ENCODE results near the gene ZDBF2.
"Not testable (repeated sequence)": the region's sequence is repeated elsewhere in the genome, so short reads cannot be mapped to it uniquely, and the experiment has no call there.

The ZDBF2 gene

DNA sequence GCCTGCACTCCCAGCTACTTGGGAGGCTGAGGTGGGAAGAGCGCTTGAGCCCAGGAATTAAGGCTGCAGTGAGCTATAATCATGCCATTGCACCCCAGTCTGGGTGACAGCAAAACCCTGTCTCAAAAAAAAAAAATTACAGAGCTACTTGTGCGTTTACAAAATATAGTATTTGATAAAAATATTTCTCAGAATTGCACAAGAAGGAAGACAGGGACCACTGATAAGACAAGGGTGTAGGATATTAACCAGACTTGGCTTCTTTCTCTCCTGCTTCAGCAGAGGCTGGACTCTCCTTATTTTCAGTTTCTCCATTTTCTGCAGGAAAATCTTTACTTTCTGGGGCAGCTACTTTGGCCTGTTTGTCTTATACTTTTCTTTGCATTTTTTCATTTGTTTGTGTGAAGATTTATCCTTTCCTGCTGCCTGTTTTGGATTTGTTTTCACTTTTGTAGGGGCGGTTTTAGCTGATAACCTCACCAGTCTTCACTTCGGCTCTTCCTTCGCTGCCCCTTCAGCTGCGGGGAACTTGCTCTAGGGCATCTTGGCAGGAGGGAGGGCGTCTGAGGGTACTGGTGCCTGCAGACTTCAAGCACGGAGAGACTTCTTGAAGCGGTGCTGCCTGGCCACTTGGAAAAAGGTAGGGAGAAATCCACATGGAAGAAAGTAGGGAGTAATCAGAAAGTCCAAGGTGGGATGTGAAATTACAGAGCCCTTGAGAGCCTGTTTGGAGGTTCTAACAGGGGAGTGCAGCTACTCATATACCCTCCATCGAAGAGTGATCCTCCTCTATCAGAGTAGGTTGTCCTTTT, 14.9 kb upstream of the ZDBF2 start:
- no peak for DNase-seq (ENCODE audit: low read depth, low spot score)

DNA sequence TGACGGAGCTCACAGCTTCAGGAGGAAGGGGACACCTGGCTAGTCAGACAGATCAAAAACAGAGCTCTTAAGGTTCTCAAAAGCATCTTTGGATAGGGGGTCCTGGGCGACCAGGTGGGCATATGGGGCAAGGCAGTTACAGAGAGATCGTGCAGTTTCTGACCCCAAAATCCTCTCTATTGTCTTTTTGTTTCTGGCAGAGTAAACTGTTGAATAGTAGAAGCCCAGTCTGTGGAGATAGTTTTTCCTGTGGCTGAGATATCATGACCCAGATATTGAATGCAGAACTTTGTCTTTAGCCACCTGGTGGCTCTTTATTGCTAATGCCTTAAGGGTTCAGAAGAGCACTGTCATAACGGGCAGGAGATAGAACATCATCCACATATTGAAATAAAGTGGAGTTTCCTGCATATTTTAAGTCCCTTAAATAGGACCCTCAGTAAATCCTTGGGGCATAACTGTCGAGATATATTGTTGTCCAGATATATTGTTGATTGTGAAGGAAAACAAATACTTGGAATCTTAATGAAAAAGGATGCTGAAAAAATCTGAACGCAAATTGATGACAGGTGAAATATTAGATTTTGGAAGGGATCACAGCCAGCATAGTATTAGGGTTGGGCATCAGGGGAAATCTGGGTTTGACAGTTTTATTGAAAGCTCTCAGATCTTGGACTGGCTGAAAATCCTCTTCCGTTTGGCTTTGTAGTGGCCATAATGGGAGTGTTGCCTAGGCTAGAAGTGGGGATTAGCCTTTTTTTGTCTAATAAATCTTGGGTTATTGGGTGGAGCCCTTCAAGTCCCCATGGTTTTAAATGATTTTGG, 14.1 kb upstream of the ZDBF2 start:
- DNase-seq (ENCODE audit: low read depth, low spot score) = no peak

DNA sequence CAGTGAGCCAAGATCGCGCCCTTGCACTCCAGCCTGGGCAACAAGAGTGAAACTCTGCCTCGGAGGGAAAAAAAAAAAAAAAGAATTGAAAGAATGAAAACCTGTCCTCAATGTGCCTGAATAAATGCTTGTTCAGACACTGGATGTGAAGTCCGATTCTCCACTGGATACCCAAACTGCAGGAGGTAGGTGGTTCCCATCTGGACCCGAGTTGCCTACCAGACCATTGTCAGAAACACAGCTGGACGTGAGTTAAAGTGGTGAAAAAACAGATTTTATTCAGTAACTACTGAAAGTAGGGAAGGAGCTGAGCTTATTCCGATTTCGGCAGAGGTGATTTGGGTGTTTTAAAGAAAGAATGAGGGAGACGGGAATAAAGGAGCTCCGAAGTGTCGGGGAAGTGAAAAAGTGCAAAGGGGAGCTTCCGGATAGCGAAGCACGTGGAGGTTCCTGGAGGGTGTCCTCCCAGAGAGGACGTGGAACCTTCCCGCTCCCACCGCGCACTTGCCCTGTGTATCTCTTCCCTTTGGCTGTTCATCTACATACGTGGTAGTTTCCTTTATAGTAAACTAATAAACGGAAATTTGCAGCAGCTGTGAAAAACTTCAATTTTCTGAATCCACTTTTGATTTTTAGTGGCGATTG, 10.4 kb upstream of the ZDBF2 start:
- no peak for DNase-seq (ENCODE audit: low read depth, low spot score)

DNA sequence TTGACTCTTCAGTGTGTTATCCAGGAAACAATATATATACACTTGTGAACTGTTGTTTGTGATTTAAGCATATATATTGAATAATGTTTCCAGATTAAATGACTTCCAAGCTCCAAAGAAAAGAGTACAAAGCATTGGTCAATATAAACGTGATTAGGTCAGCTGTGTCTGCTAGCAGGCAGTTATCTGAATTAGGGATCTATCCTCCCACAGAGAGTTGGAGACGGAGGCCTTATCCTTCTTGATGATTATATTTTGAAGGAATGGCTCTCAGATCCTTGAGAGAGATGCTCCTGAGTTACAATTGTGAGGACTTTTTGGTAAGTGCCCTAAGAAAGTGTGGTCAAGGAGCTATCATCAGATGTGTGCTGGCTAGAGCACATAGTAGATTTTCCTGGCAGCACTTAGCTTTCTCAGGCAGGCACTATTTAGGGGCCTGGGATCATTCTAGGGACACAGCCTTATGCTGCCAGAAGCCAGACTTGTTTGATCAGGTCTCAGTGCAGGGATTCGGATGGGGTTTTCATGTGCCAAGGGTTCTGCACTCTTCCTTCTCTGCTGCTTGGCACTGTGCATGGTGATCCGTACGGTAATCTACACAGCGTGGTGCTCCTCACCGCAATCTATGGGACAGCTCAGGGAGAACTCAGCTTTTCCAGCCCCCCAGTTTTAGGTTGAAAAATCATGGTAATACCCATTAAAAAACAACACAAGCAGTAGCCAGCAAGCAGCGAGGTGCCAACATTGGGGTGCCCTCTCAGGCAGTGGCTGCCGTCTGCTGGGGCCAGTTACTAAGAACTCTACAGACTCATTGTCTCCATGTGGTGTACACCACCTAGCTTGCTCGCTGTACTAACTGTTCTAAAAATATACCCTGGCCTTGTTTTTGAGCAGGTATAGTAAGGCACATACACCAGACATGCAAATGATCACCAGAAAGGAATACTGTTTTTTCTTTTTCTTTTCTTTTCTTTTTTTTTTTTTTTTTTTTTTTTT, 8.0 kb upstream of the ZDBF2 start:
- no peak for DNase-seq (ENCODE audit: low read depth, low spot score)

DNA sequence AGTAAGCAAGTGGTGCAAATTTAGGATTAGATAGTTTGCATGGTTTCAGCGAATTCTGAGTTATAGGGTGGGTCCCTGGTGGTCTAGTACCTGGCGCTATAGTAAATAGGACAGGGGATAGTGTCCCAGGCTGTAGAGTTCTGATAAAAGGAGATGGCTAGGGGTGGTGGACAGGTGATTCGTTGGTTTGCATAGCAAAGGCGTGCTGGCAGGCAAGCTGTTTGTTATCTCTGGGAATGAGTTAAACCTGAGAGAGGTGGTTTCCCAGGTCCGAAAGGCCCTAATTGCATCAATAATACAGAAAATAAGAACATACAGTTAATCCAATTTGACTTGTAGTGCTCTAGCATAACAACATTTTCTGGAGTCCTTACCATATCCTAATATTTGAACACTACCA, 6.9 kb upstream of the ZDBF2 start:
- no peak for DNase-seq (ENCODE audit: low read depth, low spot score)

DNA sequence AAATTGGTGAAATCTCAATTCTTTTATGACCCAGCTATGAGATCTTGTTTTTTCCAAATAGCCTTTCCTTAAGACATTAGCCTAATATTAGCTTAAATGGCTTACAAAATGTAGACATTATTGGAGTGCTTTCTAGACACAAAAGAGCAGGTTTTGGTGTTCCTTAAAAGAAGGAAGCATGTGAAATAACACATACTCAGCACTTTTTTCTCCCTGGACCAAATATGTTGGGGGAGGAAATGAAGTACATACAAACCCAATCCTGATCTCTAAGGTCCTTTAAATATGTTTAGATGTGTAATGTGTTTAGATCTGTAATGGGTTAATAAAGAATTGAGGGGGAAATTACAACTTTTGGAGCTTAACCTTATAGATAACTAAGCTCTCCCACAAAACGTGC, 3.4 kb upstream of the ZDBF2 start:
- DNase-seq (ENCODE audit: low read depth, low spot score) = no peak

DNA sequence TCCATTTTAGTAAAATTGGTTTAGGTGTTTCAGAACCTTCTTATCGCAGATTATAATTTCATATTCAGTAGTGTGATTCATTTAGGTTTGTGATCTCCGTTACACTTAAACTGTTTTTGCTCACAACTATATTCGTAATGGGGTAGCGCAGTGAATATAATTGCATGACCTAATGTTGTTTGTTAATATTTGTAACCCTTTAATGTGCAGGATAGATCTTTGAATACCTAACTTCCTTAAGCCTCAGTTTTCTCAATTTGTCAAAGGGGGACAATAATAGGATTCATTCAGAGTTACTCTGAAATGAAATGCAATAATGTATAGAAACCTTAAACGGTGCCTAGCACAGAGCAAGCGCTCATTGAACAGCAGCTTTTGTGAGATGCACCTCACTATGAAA, 558 bp upstream of the ZDBF2 start:
- no peak for DNase-seq (ENCODE audit: low read depth, low spot score)

DNA sequence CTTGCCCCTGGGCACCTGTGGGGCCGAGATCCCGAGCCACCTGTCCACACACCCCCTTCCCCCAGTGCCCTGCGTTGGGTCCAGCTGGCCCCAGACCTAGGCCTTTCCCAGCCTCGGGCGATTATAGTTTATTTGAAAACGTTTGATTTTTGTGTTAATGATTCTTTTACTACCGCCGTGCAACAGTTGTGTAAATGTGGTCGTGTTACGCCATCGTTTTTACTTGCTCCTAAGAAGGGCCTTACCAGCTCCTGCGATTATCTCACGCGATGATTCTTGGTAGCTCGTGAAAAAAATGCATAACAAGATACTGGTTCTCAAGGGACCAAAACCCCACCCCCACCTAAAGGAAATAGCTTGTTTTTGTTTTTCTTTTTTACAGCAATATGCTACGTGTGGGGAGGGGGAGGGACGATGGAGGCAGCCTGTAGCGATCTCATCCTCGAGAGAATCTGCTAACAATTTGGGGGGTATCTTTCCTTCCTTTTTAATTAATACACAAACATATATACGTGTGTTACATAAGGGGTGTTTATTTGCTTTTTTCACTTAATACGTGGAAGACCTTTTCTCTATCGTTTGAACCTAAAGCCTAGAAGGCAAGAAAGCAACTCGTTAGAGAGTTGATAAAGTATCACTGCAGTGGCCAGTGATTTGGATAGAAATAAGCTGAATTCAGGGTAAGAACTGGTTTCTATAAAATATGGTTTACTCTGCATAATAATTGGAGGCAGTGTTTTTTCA, 1.0 kb downstream of the ZDBF2 start:
- no peak for DNase-seq (ENCODE audit: low read depth, low spot score)

DNA sequence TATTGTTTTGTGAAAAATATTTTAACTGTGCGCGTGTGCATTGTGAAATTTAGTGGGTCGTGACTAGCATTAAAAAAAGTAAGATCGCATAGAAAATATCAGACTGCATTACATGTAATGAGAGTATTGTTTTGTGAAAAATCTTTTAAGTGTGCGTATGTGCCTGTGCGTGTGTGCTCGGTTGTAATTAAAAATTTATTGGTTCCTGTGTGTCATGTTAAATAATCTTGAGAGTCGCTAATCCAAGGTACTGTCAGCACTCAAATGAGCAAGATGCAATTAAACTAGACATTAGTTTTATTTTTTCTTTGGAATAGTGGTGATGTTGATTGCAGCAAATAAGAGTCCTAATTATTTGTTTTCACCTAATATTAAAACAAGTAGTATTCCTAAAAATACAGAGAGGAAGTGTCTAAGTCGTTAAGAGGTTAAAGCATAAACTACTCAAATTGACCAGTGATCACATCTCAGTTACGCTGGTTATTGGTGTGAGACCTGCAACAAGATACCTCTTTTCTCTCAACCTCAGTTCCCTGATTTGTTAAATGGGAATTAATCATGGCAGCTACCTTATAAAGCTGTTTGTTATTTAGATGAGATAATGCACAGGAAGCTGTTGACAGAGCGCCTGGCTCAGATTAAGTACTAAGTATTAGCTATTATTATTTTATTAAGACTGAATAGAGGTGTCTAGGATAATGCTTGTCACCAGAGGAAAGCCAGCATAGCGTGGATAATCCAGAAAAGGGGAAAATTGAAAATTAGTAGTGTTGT, 1.9 kb downstream of the ZDBF2 start:
- no peak for DNase-seq (ENCODE audit: low read depth, low spot score)

DNA sequence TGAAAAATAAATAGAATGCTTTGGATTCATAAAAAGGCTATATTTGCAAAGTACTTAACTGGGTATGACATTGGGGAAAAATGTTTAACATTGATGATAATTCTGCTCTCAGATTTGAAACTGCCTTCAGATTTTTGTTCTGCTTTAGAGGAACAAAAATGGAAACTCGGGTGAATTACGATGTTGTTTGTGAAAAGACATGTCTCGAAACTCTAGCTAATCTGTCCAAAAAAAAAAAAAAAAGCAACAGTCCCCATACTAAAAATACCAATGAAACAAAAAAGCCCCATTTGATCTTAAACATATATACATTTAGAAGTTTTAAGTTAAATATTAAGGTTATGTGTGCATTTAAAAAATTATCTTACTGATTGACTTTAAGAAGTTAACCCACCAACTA, 3.0 kb downstream of the ZDBF2 start:
- DNase-seq (ENCODE audit: low read depth, low spot score) = no peak

DNA sequence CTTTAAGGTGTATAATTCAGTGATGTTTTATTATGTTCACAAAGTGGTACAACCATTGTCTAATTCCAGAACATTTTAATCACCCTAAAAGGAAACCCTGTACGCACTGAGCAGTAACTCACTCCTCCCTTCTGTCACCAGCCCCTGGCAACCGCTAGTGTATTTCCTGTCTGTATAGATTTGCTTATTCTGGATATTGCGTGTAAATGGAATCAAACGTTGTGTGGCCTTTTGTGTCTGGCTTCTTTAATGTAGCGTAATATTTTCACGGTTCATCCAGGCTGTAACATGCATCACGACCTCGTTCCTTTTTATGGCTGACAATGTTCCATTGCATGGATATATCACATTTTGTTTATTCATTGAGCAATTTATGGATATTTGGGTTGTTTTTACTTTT, 8.3 kb downstream of the ZDBF2 start:
- DNase-seq (ENCODE audit: low read depth, low spot score) = no peak

DNA sequence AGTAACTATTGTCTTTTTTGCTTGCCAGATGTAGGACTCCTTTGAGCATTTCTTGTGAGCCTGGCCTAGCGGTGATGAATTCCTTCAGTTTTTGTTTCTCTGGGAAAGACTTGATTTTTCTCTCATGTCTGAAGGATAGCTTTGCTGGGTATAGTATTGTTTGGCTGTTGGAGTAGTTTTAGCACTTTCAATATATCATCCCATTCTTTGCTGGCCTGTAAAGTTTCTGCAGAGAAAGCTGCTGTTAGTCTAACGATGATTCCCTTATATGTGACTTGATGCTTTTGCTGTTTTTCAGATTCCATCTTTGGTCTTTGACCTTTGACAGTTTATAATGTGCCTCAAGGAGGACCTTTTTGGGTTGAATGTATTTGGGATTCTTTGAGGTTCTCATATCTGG, 12.7 kb downstream of the ZDBF2 start:
- no peak for DNase-seq (ENCODE audit: low read depth, low spot score)

DNA sequence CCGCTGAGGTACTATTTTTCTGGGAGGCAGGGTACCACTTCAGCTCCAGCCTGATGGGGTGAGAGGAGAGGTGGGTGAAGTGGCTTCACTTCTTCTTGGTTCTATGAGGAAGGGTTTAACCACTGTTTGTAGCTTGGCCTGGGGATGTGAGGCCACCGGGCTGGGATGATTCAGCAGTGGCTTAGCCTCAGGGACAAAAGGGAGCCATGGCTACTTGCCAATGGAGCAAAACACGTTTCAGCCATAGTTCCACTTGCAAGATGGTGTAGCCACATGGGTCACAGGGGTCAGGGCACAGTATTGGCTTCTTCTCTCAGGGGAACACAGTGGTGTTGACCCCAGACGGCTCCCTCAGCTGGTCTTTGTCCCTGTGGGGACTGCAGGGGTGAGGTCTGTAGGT, 14.9 kb downstream of the ZDBF2 start:
- DNase-seq (ENCODE audit: low read depth, low spot score) = no peak

DNA sequence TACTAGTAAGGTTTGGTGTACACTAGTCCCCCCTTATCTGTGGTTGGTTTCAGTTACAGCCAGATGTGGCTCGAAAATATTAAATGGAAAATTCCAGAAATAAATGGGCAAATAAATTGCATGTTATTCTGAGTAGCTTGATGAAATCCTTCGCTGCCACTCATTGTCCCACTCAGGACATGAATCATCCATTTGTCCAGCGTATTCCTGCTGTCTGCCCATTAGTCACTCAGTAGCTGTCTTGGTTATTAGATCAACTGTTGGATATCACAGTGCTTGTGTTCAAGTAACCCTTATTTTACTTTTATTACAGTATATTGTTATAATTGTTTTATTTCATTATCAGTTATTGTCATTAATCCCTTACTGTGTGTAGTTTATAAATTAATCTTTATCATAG, 21.7 kb downstream of the ZDBF2 start:
- DNase-seq (ENCODE audit: low read depth, low spot score) = no peak

DNA sequence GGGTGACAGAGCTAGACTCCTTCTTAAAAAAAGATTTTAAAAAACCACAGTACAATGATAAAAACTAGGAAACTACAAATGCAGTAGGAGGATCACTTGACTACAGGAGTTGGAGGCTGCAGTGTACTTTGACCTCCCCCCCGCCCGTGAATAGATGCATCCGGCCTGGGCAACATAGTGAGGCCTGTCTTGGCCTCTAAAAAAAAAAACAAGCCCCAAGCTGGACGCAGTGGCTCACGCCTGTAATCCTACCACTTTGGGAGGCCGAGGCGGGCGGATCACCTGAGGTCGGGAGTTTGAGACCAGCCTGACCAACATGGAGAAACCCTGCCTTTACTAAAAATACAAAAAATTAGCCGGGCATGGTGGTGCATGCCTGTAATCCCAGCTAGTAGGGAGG, 25.1 kb downstream of the ZDBF2 start:
- not testable (repeated sequence) for DNase-seq (ENCODE audit: low read depth, low spot score)

DNA sequence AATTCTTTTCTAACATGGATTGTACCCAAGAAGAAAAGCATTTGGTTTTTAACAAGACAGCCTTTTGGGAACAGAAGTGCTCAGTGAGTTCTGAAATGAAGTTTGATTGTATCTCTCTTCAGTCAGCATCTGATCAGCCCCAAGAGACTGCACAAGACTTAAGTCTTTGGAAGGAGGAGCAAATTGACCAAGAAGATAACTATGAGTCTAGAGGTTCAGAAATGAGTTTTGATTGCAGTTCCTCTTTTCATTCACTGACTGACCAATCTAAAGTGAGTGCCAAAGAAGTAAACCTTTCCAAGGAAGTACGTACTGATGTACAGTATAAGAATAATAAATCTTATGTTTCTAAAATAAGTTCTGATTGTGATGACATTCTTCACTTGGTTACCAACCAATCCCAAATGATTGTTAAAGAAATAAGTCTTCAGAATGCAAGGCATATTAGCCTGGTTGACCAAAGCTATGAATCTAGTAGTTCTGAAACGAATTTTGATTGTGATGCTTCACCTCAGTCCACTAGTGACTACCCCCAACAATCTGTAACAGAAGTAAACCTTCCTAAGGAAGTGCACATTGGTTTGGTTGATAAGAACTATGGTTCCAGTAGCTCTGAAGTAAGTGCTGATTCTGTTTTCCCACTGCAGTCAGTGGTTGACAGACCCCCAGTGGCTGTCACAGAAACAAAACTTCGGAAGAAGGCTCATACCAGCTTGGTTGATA, 31.2 kb downstream of the ZDBF2 start:
- no peak for DNase-seq (ENCODE audit: low read depth, low spot score)

DNA sequence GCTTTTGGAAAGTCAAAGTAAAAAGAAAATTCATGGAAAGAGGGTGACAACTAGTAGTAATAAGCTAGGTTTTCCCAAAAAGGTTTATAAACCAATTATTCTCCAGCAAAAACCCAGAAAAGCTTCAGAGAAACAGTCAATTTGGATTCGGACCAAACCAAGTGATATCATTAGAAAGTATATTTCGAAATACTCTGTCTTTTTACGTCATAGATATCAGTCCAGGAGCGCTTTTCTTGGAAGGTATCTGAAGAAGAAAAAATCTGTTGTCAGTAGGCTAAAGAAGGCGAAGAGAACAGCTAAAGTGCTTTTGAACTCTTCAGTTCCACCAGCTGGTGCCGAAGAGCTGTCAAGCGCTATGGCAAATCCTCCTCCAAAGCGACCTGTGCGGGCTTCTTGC, 36.6 kb downstream of the ZDBF2 start:
- DNase-seq (ENCODE audit: low read depth, low spot score) = no peak

DNA sequence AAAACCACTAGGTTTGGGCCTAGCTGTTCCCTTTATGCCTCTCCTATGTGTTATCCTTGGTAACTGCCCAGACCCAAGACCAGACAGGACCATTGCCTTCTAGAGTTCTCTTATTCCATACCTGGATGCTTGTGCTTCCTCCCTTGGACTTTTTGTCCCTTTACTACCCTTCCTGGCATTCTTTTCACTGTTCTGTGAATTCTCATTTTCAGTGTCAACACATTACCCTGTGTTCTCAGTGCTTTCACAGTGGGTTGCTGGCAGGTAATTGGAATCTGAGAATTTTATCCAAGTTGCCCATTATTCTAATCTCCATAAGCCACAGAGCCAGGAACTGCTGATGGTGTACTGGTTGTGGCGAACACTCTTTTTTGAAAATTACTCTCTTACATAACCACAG, 41.7 kb downstream of the ZDBF2 start:
- DNase-seq (ENCODE audit: low read depth, low spot score) = no peak

DNA sequence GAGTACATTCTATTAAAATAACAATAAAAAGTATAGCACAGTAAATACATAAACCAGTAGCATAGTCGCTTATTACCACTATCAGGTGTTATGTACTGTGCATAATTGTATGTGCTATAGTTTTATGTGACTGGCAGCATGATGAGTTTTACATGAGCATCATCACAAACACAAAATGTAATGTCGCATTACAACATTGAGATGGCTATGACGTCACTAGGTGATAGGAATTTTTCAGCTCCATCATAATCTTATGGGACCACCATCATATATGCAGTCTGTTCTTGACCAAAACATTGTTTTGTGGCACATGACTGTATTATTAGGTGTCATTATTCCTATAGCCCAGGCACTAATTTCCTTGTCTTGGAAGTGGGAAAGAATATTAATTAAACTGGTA, 48.6 kb downstream of the ZDBF2 start:
- no peak for DNase-seq (ENCODE audit: low read depth, low spot score)

Data from iPS DF 19.7 (cell line).